Measurements from ENCODE around the gene TXNDC15.
"Not testable (repeated sequence)": the region's sequence is repeated elsewhere in the genome, so short reads cannot be mapped to it uniquely, and the experiment has no call there.

The TXNDC15 gene

GRCh38 chr5:134893748-134894505, 19.8 kb downstream of the TXNDC15 start:
- TF ChIP-seq CTCF (IDR thresholded peaks at IDR 0.05; ENCODE audit: control insufficient read depth, insufficient read depth, low read depth, low read length, missing control alignments): no peak
- no peak overlapping the region for H3K4me3 ChIP-seq (ENCODE audit: control insufficient read depth, low read depth, low read length)
- DNase-seq (ENCODE audit: low read depth): no peak

GRCh38 chr5:134902071-134902801, 28.1 kb downstream of the TXNDC15 start:
- H3K4me3 ChIP-seq (ENCODE audit: control insufficient read depth, low read depth, low read length): no peak overlapping the region
- TF ChIP-seq CTCF (IDR thresholded peaks at IDR 0.05; ENCODE audit: control insufficient read depth, insufficient read depth, low read depth, low read length, missing control alignments): no peak
- no peak for DNase-seq (ENCODE audit: low read depth)

- peak within 1 kb of the TSS; percentile 74 for H3K4me3 ChIP-seq (ENCODE audit: control insufficient read depth, low read depth, low read length)
- DNase-seq (ENCODE audit: low read depth): no peak
- peak; percentile 82 for TF ChIP-seq CTCF (IDR thresholded peaks at IDR 0.05; ENCODE audit: control insufficient read depth, insufficient read depth, low read depth, low read length, missing control alignments)
Measured at GRCh38 chr5:134904610-134905245, 30.6 kb downstream of the TXNDC15 start, which contains the start of gene PCBD2. Gene PCBD2 (plus strand): TSS chr5:134905131. CDS start chr5:134905140, 9 bp downstream.

GRCh38 chr5:134905246-134905996, 31.2 kb downstream of the TXNDC15 start:
- peak overlapping the region; percentile 74 for H3K4me3 ChIP-seq (ENCODE audit: control insufficient read depth, low read depth, low read length)
- TF ChIP-seq CTCF (IDR thresholded peaks at IDR 0.05; ENCODE audit: control insufficient read depth, insufficient read depth, low read depth, low read length, missing control alignments): peak; percentile 56
- DNase-seq (ENCODE audit: low read depth): no peak

GRCh38 chr5:134906811-134907210, 32.6 kb downstream of the TXNDC15 start:
- no peak for TF ChIP-seq CTCF (IDR thresholded peaks at IDR 0.05; ENCODE audit: control insufficient read depth, insufficient read depth, low read depth, low read length, missing control alignments)
- no peak overlapping the region for H3K4me3 ChIP-seq (ENCODE audit: control insufficient read depth, low read depth, low read length)
- no peak for DNase-seq (ENCODE audit: low read depth)

GRCh38 chr5:134910752-134911151, 36.6 kb downstream of the TXNDC15 start:
- H3K4me3 ChIP-seq (ENCODE audit: control insufficient read depth, low read depth, low read length); DNase-seq (ENCODE audit: low read depth): not testable (repeated sequence)
